ENCODE data around the gene POLR2E. TPM values are rescaled to one million over a fixed set of nuclear protein-coding genes. Genes with fewer than 3 reads are reported as not detected.
A peak's percentile ranks its signal among the peaks of the same experiment; 100 is the strongest.

Gene POLR2E
- total RNA-seq, 2 experiments from 2014 or later: 171 to 229 TPM

DNA sequence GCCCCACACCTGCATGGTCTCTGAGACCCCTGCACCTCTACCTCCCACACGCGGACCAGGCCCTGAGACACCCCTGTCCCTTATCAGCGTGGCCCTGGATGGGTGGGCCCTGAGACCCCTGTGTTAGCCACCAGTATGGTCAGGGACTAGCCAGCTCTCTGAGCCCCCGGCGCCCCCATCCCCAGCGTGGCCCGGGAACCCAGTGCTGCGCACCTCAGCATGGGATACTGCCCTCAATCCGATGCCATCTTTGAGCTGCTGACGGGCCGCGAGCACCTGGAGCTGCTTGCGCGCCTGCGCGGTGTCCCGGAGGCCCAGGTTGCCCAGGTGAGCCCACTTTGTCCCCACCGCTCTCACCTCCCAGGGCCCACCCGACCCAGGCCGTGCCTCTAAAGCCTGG, 33.2 kb downstream of the POLR2E start:
- DNase-seq: no peak
- CTCF ChIA-PET: no interaction called here
- Mint-ChIP-seq H3K4me3 (no peak overlapping the region), H3K27me3 (no peaks in the 10 kb centered on the region), H3K9me3 (ENCODE audit: low read depth) (peaks cover 3% of the 10 kb centered on the region), H3K4me1 (peaks cover 30% of the 10 kb centered on the region), H3K36me3 (ENCODE audit: low read depth) (peaks cover 10% of the 10 kb centered on the region), H3K27ac (no peak overlapping the region)
- POLR2A ChIA-PET: no interaction called here
- intact Hi-C loops (cut with DNase I, micrococcal nuclease): loop anchor here in 1 of 2 experiments (1.0 to 10.0 kb wide), 3 partner anchors 20 to 793 kb away; no protein-coding TSS in a partner anchor
- ATAC-seq: no peak

DNA sequence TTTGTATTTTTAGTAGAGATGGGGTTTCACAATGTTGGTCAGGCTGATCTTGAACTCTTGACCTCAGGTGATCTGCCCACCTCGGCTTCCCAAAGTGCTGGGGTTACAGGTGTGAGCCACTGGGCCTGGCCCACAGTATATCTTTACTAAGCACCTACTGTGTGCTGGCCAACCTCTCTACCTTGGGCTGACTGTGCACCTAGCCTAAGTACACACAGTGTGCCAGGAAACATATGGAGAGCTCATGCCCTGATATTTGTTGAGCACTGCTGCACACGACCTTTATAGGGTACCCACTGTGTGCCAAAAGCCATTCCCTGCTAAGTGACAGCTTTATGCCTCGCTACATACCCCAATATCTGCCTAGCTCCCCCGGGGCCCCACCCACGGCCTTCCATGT, 34.5 kb downstream of the POLR2E start:
- DNase-seq: no peak
- CTCF ChIA-PET: interaction anchor here (1.2 kb wide), 1 partner anchor 183 kb away, joined by 3 read pairs; no protein-coding TSS in a partner anchor
- no peak overlapping the region for H3K4me3 Mint-ChIP-seq
- ATAC-seq: no peak
- H3K4me1 Mint-ChIP-seq: peaks cover 29% of the 10 kb centered on the region
- H3K9me3 Mint-ChIP-seq (ENCODE audit: low read depth): peaks cover 8% of the 10 kb centered on the region
- H3K27me3 Mint-ChIP-seq: no peaks in the 10 kb centered on the region
- H3K27ac Mint-ChIP-seq: no peak overlapping the region
- POLR2A ChIA-PET: no interaction called here
- intact Hi-C loops (cut with DNase I, micrococcal nuclease): loop anchor here in 1 of 2 experiments (10.0 kb wide), 1 partner anchor 794 kb away; no protein-coding TSS in a partner anchor
- H3K36me3 Mint-ChIP-seq (ENCODE audit: low read depth): peaks cover 21% of the 10 kb centered on the region

DNA sequence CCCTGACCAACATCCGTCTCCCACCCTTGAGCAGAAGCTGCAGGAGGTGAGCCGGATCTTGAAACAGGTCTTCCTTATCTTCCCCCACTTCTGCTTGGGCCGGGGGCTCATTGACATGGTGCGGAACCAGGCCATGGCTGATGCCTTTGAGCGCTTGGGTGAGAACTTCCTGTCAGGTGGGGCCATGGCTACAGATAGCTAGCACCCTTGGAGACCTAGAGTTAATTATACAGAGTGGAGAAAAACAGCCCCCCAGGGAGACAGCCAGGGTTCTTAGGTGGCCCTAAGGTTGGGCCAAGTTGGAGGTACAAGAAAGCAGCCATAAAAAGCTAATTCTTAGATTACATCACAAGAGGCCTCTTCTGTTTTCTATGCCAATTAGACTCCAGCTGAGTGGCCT, 37.1 kb downstream of the POLR2E start:
- peak overlapping the region; percentile 13 for H3K27ac Mint-ChIP-seq
- H3K36me3 Mint-ChIP-seq (ENCODE audit: low read depth): peaks cover 21% of the 10 kb centered on the region
- H3K4me1 Mint-ChIP-seq: peaks cover 12% of the 10 kb centered on the region
- ATAC-seq: no peak
- DNase-seq: no peak
- ChIA-PET POLR2A (interaction anchor here (1.3 kb wide), 1 partner anchor 37 kb away, joined by 3 read pairs; the partner anchor contains the start of gene RNU6-2), CTCF (interaction anchor here (0.6 to 0.7 kb wide), 2 partner anchors 17 to 32 kb away, joined by 3 to 6 read pairs; no protein-coding TSS in a partner anchor)
- intact Hi-C loops (cut with DNase I, micrococcal nuclease): no loop called here
- H3K27me3 Mint-ChIP-seq: no peaks in the 10 kb centered on the region
- H3K9me3 Mint-ChIP-seq (ENCODE audit: low read depth): peaks cover 8% of the 10 kb centered on the region
- no peak overlapping the region for H3K4me3 Mint-ChIP-seq

GRCh38 chr19:1057176-1057855, 37.9 kb downstream of the POLR2E start:
- peaks cover 21% of the 10 kb centered on the region for H3K36me3 Mint-ChIP-seq (ENCODE audit: low read depth)
- H3K4me1 Mint-ChIP-seq: peaks cover 12% of the 10 kb centered on the region
- no peaks in the 10 kb centered on the region for H3K27me3 Mint-ChIP-seq
- ChIA-PET POLR2A (interaction anchor here (0.6 to 1.3 kb wide), 2 partner anchors 27 to 36 kb away, joined by 3 read pairs; partner anchors contain the start of gene RNU6-2), CTCF (interaction anchor here (0.7 kb wide), 1 partner anchor 16 kb away, joined by 6 read pairs; no protein-coding TSS in a partner anchor)
- peaks cover 8% of the 10 kb centered on the region for H3K9me3 Mint-ChIP-seq (ENCODE audit: low read depth)
- no peak overlapping the region for H3K4me3 Mint-ChIP-seq
- no peak overlapping the region for H3K27ac Mint-ChIP-seq
- ATAC-seq: peak; percentile 68
- intact Hi-C loops (cut with DNase I, micrococcal nuclease): no loop called here
- DNase-seq: peak; percentile 56

DNA sequence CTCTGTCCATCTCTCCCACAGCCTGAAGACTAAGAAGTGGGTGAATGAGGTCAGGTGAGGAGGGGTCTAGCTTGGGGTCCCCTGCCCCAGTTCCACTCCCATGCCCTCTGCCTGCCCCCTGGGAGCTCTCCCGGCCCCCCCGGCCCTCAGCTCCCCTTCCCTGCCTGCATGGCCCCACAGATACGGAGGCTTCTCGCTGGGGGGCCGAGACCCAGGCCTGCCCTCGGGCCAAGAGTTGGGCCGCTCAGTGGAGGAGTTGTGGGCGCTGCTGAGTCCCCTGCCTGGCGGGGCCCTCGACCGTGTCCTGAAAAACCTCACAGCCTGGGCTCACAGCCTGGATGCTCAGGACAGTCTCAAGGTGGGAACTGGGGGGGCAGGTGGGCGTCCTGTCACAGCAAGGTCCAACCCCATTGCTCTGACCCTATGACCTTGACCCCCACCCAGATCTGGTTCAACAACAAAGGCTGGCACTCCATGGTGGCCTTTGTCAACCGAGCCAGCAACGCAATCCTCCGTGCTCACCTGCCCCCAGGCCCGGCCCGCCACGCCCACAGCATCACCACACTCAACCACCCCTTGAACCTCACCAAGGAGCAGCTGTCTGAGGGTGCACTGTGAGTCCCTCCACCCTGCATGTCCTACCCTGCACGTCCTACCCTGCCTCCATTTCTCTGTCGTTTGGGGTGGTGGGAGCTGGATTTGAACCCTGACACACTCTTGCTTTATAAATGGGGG, 39.1 kb downstream of the POLR2E start:
- no peaks in the 10 kb centered on the region for H3K27me3 Mint-ChIP-seq
- POLR2A ChIA-PET: interaction anchor here (0.7 kb wide), 1 partner anchor 32 kb away, joined by 3 read pairs; no protein-coding TSS in a partner anchor
- intact Hi-C loops (cut with DNase I, micrococcal nuclease): no loop called here
- peaks cover 21% of the 10 kb centered on the region for H3K36me3 Mint-ChIP-seq (ENCODE audit: low read depth)
- no peak overlapping the region for H3K4me3 Mint-ChIP-seq
- DNase-seq (no peak), ATAC-seq (no peak)
- peaks cover 8% of the 10 kb centered on the region for H3K9me3 Mint-ChIP-seq (ENCODE audit: low read depth)
- H3K27ac Mint-ChIP-seq: no peak overlapping the region
- H3K4me1 Mint-ChIP-seq: peaks cover 12% of the 10 kb centered on the region
- CTCF ChIA-PET: interaction anchor here (0.6 to 0.7 kb wide), 2 partner anchors 27 to 133 kb away, joined by 3 to 4 read pairs; no protein-coding TSS in a partner anchor

DNA sequence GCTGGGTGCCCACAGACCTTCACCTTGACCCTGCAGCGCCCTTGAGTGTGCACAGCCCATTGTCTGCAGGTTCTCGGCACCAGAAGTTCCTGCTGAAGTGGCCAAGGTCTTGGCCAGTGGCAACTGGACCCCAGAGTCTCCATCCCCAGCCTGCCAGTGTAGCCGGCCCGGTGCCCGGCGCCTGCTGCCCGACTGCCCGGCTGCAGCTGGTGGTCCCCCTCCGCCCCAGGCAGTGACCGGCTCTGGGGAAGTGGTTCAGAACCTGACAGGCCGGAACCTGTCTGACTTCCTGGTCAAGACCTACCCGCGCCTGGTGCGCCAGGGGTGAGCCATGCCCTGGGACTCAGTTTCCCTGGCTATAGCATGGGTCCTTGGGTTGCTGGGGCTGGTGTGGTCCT, 40.1 kb downstream of the POLR2E start:
- ChIA-PET CTCF (interaction anchor here (0.8 kb wide), 1 partner anchor 10 kb away, joined by 3 read pairs; no protein-coding TSS in a partner anchor), POLR2A (interaction anchor here (0.7 kb wide), 1 partner anchor 33 kb away, joined by 3 read pairs; no protein-coding TSS in a partner anchor)
- Mint-ChIP-seq H3K27me3 (no peaks in the 10 kb centered on the region), H3K27ac (no peak overlapping the region), H3K4me1 (peaks cover 12% of the 10 kb centered on the region), H3K4me3 (no peak overlapping the region), H3K36me3 (ENCODE audit: low read depth) (peaks cover 21% of the 10 kb centered on the region), H3K9me3 (ENCODE audit: low read depth) (peaks cover 8% of the 10 kb centered on the region)
- ATAC-seq: no peak
- intact Hi-C loops (cut with DNase I, micrococcal nuclease): no loop called here
- DNase-seq: no peak

DNA sequence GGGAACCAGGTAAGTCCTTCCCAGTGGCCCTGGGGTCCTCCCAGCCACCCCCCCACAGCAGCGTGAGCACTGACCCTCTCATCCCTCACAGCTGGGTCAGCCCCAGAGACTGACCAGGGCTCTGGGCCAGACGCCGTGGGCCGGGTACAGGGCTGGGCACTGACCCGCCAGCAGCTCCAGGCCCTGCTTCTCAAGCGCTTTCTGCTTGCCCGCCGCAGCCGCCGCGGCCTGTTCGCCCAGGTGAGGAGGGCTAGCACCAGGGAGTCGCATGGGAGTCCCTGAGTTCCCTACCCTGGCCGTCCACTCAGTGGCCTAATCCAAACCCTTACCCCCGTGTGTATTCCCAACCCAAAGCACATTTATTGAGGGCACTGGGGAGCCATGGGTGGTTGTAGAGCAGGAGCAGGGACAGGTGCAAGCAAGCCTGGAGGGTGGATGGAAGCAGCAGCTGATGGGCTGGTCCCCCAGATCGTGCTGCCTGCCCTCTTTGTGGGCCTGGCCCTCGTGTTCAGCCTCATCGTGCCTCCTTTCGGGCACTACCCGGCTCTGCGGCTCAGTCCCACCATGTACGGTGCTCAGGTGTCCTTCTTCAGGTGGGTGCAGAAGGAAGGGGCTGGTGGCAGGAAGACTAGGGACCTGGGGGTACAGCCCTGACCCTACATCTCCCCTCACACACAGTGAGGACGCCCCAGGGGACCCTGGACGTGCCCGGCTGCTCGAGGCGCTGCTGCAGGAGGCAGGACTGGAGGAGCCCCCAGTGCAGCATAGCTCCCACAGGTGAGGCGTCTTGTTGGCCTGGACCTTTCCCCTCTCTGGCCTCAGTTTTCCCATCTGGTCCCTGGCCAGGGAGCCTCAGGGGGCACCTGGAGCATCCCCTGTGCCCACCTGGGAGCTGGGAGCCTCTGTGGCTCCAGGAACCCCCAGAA, 40.8 kb downstream of the POLR2E start:
- no peak for ATAC-seq
- no peak for DNase-seq
- peaks cover 12% of the 10 kb centered on the region for H3K4me1 Mint-ChIP-seq
- no peak overlapping the region for H3K4me3 Mint-ChIP-seq
- H3K36me3 Mint-ChIP-seq (ENCODE audit: low read depth): peaks cover 21% of the 10 kb centered on the region
- no peak overlapping the region for H3K27ac Mint-ChIP-seq
- intact Hi-C loops (cut with DNase I, micrococcal nuclease): no loop called here
- no peaks in the 10 kb centered on the region for H3K27me3 Mint-ChIP-seq
- ChIA-PET POLR2A (no interaction called here), CTCF (interaction anchor here (0.7 to 0.8 kb wide), 2 partner anchors 9 to 63 kb away, joined by 3 read pairs; no protein-coding TSS in a partner anchor)
- H3K9me3 Mint-ChIP-seq (ENCODE audit: low read depth): peaks cover 8% of the 10 kb centered on the region

- CTCF ChIA-PET: interaction anchor here (0.7 to 0.9 kb wide), 2 partner anchors 62 to 178 kb away, joined by 3 read pairs; no protein-coding TSS in a partner anchor
- Mint-ChIP-seq H3K27me3 (no peaks in the 10 kb centered on the region), H3K4me1 (peaks cover 12% of the 10 kb centered on the region), H3K36me3 (ENCODE audit: low read depth) (peaks cover 21% of the 10 kb centered on the region), H3K4me3 (no peak overlapping the region), H3K9me3 (ENCODE audit: low read depth) (peaks cover 8% of the 10 kb centered on the region), H3K27ac (no peak overlapping the region)
- ATAC-seq: no peak
- DNase-seq: no peak
- intact Hi-C loops (cut with DNase I, micrococcal nuclease): no loop called here
- POLR2A ChIA-PET: interaction anchor here (0.8 kb wide), 1 partner anchor 14 kb away, joined by 4 read pairs; the partner anchor contains the start of gene ABCA7
These were observed 41.7 kb downstream of the POLR2E start for GRCh38 chr19:1053176-1054101.

GRCh38 chr19:1052349-1052975, 42.7 kb downstream of the POLR2E start:
- Mint-ChIP-seq H3K9me3 (ENCODE audit: low read depth) (peaks cover 7% of the 10 kb centered on the region), H3K27me3 (no peaks in the 10 kb centered on the region), H3K36me3 (ENCODE audit: low read depth) (peaks cover 15% of the 10 kb centered on the region), H3K4me3 (no peak overlapping the region), H3K27ac (no peak overlapping the region), H3K4me1 (peaks cover 5% of the 10 kb centered on the region)
- POLR2A ChIA-PET: no interaction called here
- no peak for DNase-seq
- intact Hi-C loops (cut with DNase I, micrococcal nuclease): no loop called here
- ATAC-seq: no peak
- CTCF ChIA-PET: interaction anchor here (0.7 kb wide), 1 partner anchor 62 kb away, joined by 3 read pairs; no protein-coding TSS in a partner anchor

DNA sequence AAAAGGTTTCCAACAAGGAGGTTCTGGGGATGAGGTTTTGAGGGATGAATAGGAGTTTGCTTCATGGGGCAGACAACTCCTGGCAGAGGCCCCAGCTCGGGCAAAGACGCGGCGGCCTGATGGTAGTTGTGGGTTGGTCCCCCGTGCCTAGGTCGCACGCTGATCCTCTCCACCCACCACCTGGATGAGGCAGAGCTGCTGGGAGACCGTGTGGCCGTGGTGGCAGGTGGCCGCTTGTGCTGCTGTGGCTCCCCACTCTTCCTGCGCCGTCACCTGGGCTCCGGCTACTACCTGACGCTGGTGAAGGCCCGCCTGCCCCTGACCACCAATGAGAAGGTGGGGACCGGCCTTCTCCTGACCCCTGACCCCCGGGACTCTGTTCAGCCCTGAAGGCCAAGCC, 43.4 kb downstream of the POLR2E start:
- ChIA-PET POLR2A (no interaction called here), CTCF (interaction anchor here (0.7 to 1.3 kb wide), 2 partner anchors 13 to 61 kb away, joined by 3 read pairs; no protein-coding TSS in a partner anchor)
- Mint-ChIP-seq H3K4me3 (no peak overlapping the region), H3K36me3 (ENCODE audit: low read depth) (peaks cover 9% of the 10 kb centered on the region), H3K4me1 (peaks cover 2% of the 10 kb centered on the region), H3K27me3 (no peaks in the 10 kb centered on the region), H3K9me3 (ENCODE audit: low read depth) (peaks cover 4% of the 10 kb centered on the region), H3K27ac (no peak overlapping the region)
- no peak for DNase-seq
- intact Hi-C loops (cut with DNase I, micrococcal nuclease): no loop called here
- no peak for ATAC-seq
